ENCODE data around the gene GNAO1.
A peak's percentile ranks its signal among the peaks of the same experiment; 100 is the strongest.

GNAO1 gene

DNA sequence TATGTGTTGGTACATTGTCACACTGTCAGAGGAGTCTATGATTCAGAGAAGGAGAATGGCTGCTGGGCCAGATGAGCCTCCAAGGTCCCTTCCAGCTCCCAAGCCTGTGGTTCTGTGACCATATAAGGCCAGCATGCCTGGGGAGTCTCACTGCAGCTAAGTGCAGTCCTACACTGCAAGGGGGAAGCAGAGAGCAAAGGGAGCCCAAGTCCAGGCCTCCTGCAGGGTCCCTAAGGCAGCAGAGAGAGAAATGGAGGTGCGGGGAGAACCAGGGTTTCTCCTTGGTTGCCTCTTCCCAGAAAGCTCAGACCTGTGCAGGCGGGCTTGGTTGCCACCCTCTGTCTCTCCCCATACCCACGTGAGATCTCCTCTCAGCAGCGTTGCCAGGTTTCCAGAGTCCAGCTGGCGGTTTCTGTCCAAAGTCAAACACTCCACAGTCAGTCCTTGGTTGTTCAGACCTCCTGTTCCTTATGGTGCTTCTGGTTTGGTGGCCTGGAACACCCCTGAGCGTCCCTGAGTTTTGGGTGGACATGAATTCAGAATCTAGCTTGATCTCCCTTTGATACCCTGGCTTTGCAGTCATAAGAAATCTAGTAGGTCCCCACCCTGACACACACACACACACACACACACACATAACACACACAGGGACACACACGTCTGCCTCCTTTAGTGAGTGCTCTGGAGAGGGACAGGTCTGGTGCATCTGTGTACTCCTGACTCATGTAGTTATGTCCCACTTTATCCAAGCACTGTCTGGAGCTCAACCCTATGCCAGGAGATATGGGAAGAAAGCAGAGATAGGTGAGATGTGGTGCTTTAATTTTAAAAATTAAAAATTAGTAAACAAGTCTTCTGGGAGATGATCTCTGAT, 78.8 kb downstream of the GNAO1 start:
- H3K9ac ChIP-seq (ENCODE audit: low read depth in 1 of 2, low read length in 2 of 2): no peak overlapping the region
- peak overlapping the region; percentile 35 for H3K27ac ChIP-seq (ENCODE audit: low read depth, low read length)
- peaks cover 0 to 4% of the 10 kb centered on the region in 2 donors for H3K4me1 ChIP-seq (ENCODE audit: control insufficient read depth in 1 of 2, insufficient read depth in 2 of 2, low read length in 2 of 2)
- H3K27me3 ChIP-seq (ENCODE audit: control insufficient read depth in 1 of 2, insufficient read depth in 2 of 2, low read length in 2 of 2): no peaks in the 10 kb centered on the region
- no peak overlapping the region for H3K4me3 ChIP-seq (ENCODE audit: low read depth in 1 of 2, low read length in 2 of 2)
- no peaks in the 10 kb centered on the region for H3K36me3 ChIP-seq (ENCODE audit: control insufficient read depth in 1 of 2, insufficient read depth in 2 of 2, low read length in 2 of 2)
- no peaks in the 10 kb centered on the region for H3K9me3 ChIP-seq (ENCODE audit: control insufficient read depth in 1 of 2, low read length in 2 of 2)

DNA sequence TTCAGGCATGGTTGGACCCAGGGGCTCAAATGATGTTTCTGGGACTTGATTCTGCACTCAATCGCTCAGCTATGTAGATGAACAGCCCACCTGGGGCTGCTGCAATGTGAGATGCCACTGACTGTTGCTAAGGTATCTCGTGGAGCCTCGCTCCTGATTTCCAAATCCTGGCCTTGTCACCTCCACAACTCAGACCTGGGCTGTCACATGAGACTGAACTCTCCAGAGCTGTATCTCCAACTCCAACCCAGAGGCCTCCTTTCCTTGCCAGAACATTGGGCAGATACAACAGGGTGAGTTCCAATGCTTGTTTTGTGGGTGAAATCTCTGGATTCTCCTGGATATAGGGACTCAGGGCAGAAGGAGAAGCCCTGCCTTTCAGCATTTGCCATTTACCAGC, 79.5 kb downstream of the GNAO1 start:
- H3K9ac ChIP-seq (ENCODE audit: low read depth in 1 of 2, low read length in 2 of 2): no peak overlapping the region

DNA sequence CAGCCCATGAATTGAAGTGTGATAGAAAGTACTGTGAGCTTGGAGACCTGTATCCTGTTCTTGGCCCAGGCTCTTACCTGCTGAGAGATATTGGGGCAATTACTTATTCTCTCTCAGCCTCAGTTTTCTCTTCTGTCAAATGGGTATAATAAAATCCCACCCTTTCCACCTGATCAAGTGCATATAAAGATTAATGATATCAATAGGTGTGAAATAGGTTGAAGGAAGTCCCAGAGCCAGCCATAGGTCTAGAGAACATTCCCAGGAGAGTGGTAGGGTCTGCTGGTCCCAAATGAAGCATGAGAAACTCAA, 81.2 kb downstream of the GNAO1 start:
- no peak overlapping the region for H3K4me3 ChIP-seq (ENCODE audit: low read depth in 1 of 2, low read length in 2 of 2)
- no peaks in the 10 kb centered on the region for H3K36me3 ChIP-seq (ENCODE audit: control insufficient read depth in 1 of 2, insufficient read depth in 2 of 2, low read length in 2 of 2)
- H3K27ac ChIP-seq (ENCODE audit: low read depth, low read length): no peak overlapping the region
- no peaks in the 10 kb centered on the region for H3K9me3 ChIP-seq (ENCODE audit: control insufficient read depth in 1 of 2, low read length in 2 of 2)
- H3K27me3 ChIP-seq (ENCODE audit: control insufficient read depth in 1 of 2, insufficient read depth in 2 of 2, low read length in 2 of 2): no peaks in the 10 kb centered on the region
- H3K9ac ChIP-seq (ENCODE audit: low read depth in 1 of 2, low read length in 2 of 2): no peak overlapping the region
- no peaks in the 10 kb centered on the region for H3K4me1 ChIP-seq (ENCODE audit: control insufficient read depth in 1 of 2, insufficient read depth in 2 of 2, low read length in 2 of 2)

More for the DNA sequence above, 79.5 kb downstream of the GNAO1 start:
- Histone ChIP-seq H3K36me3 (ENCODE audit: control insufficient read depth in 1 of 2, insufficient read depth in 2 of 2, low read length in 2 of 2) (no peaks in the 10 kb centered on the region), H3K27me3 (ENCODE audit: control insufficient read depth in 1 of 2, insufficient read depth in 2 of 2, low read length in 2 of 2) (no peaks in the 10 kb centered on the region), H3K4me1 (ENCODE audit: control insufficient read depth in 1 of 2, insufficient read depth in 2 of 2, low read length in 2 of 2) (no peaks in the 10 kb centered on the region), H3K4me3 (ENCODE audit: low read depth in 1 of 2, low read length in 2 of 2) (no peak overlapping the region), H3K9me3 (ENCODE audit: control insufficient read depth in 1 of 2, low read length in 2 of 2) (no peaks in the 10 kb centered on the region), H3K27ac (ENCODE audit: low read depth, low read length) (no peak overlapping the region)

DNA sequence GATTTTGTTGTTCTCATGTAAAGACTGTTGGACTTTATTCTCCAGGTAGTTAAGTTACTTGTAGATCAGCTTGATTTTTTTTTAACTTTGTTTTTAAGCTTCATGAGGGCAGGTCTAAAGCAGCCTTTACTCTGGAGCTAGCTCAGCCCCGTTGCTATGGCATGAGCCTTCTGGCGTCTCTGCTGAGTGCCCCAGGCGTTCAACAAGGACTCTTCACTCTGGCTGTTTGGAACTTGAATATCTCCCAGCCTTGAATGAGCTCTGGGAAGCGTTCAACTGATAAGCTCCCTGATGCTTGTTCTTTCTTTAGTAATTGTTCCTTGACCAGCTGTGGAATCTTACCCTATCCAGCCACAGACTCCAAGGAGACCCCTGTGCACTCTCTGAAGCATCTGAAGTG, 82.3 kb downstream of the GNAO1 start:
- H3K27ac ChIP-seq (ENCODE audit: low read depth, low read length): no peak overlapping the region
- H3K4me3 ChIP-seq (ENCODE audit: low read depth in 1 of 2, low read length in 2 of 2): no peak overlapping the region
- H3K4me1 ChIP-seq (ENCODE audit: control insufficient read depth in 1 of 2, insufficient read depth in 2 of 2, low read length in 2 of 2): no peaks in the 10 kb centered on the region

DNA sequence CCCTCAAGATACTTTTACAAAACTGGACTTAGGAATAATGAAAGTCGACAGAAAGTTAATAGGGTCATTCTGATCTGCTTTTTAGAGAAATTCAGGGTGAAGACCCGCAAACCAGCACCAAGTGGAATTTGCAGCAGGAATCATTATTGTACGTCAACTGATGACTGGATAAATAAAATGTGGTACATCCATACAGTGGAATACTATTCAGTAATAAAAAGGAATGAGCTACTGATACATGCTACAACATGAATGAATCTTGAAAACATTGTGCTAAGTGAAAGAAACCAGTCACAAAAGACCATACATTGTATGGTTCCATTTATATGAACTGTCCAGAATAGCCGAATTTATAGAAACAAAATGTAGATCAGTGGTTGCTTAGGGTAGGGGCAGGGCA, 83.1 kb downstream of the GNAO1 start:
- Histone ChIP-seq H3K4me1 (ENCODE audit: control insufficient read depth in 1 of 2, insufficient read depth in 2 of 2, low read length in 2 of 2) (no peaks in the 10 kb centered on the region), H3K9ac (ENCODE audit: low read depth in 1 of 2, low read length in 2 of 2) (no peak overlapping the region), H3K4me3 (ENCODE audit: low read depth in 1 of 2, low read length in 2 of 2) (no peak overlapping the region), H3K27me3 (ENCODE audit: control insufficient read depth in 1 of 2, insufficient read depth in 2 of 2, low read length in 2 of 2) (no peaks in the 10 kb centered on the region), H3K36me3 (ENCODE audit: control insufficient read depth in 1 of 2, insufficient read depth in 2 of 2, low read length in 2 of 2) (no peaks in the 10 kb centered on the region), H3K27ac (ENCODE audit: low read depth, low read length) (no peak overlapping the region), H3K9me3 (ENCODE audit: control insufficient read depth in 1 of 2, low read length in 2 of 2) (no peaks in the 10 kb centered on the region)

More for the DNA sequence above, 82.3 kb downstream of the GNAO1 start:
- no peaks in the 10 kb centered on the region for H3K9me3 ChIP-seq (ENCODE audit: control insufficient read depth in 1 of 2, low read length in 2 of 2)
- H3K36me3 ChIP-seq (ENCODE audit: control insufficient read depth in 1 of 2, insufficient read depth in 2 of 2, low read length in 2 of 2): no peaks in the 10 kb centered on the region
- H3K27me3 ChIP-seq (ENCODE audit: control insufficient read depth in 1 of 2, insufficient read depth in 2 of 2, low read length in 2 of 2): no peaks in the 10 kb centered on the region
- no peak overlapping the region for H3K9ac ChIP-seq (ENCODE audit: low read depth in 1 of 2, low read length in 2 of 2)

DNA sequence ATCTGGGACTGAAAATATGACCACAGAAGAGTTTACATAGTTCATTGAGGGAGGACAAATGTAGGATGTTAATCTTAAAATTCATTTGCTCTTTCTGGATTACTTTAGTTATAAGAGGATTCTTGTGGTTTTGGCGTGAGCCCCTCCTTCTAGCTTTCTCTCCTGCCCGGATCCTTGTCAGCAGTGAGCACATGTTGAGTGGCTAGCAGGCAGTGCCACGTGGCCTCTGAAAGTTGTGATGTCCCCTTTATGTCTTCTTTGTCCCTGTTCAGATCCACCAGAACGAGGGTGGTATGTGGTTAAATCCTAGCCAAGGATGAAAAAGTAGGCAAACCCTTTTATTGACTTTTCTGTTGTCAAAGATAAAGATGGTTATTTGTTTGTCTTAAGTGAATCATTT, 83.8 kb downstream of the GNAO1 start:
- Histone ChIP-seq H3K9me3 (ENCODE audit: control insufficient read depth in 1 of 2, low read length in 2 of 2) (no peaks in the 10 kb centered on the region), H3K4me3 (ENCODE audit: low read depth in 1 of 2, low read length in 2 of 2) (no peak overlapping the region), H3K4me1 (ENCODE audit: control insufficient read depth in 1 of 2, insufficient read depth in 2 of 2, low read length in 2 of 2) (no peaks in the 10 kb centered on the region), H3K27ac (ENCODE audit: low read depth, low read length) (no peak overlapping the region), H3K36me3 (ENCODE audit: control insufficient read depth in 1 of 2, insufficient read depth in 2 of 2, low read length in 2 of 2) (no peaks in the 10 kb centered on the region), H3K27me3 (ENCODE audit: control insufficient read depth in 1 of 2, insufficient read depth in 2 of 2, low read length in 2 of 2) (no peaks in the 10 kb centered on the region), H3K9ac (ENCODE audit: low read depth in 1 of 2, low read length in 2 of 2) (no peak overlapping the region)

DNA sequence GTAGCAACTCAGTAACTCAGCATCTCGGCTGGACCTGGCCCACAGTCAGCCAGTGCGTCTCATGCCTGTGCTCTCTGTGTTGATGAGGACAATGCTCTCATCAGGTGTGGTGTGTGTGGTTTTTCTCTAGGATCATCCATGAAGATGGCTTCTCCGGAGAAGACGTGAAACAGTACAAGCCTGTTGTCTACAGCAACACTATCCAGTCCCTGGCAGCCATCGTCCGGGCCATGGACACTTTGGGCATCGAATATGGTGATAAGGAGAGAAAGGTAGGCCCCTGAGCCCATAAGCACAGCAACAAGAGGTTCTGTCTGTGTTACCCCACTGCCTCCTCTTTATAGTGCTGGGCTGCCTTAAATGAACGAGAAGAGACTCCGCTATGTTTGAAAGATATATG, 84.5 kb downstream of the GNAO1 start:
- no peaks in the 10 kb centered on the region for H3K36me3 ChIP-seq (ENCODE audit: control insufficient read depth in 1 of 2, insufficient read depth in 2 of 2, low read length in 2 of 2)
- no peaks in the 10 kb centered on the region for H3K9me3 ChIP-seq (ENCODE audit: control insufficient read depth in 1 of 2, low read length in 2 of 2)
- H3K4me1 ChIP-seq (ENCODE audit: control insufficient read depth in 1 of 2, insufficient read depth in 2 of 2, low read length in 2 of 2): no peaks in the 10 kb centered on the region
- no peak overlapping the region for H3K27ac ChIP-seq (ENCODE audit: low read depth, low read length)
- H3K27me3 ChIP-seq (ENCODE audit: control insufficient read depth in 1 of 2, insufficient read depth in 2 of 2, low read length in 2 of 2): no peaks in the 10 kb centered on the region
- no peak overlapping the region for H3K4me3 ChIP-seq (ENCODE audit: low read depth in 1 of 2, low read length in 2 of 2)
- no peak overlapping the region for H3K9ac ChIP-seq (ENCODE audit: low read depth in 1 of 2, low read length in 2 of 2)

DNA sequence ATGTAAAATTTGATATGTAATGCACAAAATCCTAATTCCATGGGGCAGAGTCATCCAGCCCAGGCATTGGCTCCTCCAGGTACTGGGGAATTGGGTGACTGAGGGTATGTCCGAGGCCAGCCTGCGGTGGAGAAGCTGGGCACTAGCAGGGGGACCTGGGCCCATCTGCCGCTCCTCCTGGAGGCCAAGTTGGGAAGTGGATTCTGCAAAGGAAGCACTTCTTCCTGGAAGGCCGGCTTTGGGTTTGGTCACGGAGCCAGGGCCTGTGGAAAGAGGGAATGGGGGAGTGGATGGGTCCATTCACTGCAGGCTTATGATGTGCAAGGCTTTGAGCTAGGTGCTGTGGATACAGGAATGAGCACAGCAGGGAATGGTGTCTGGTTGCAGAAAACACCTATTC, 85.8 kb downstream of the GNAO1 start:
- Histone ChIP-seq H3K4me3 (ENCODE audit: low read depth in 1 of 2, low read length in 2 of 2) (no peak overlapping the region), H3K9me3 (ENCODE audit: control insufficient read depth in 1 of 2, low read length in 2 of 2) (no peaks in the 10 kb centered on the region), H3K36me3 (ENCODE audit: control insufficient read depth in 1 of 2, insufficient read depth in 2 of 2, low read length in 2 of 2) (no peaks in the 10 kb centered on the region), H3K9ac (ENCODE audit: low read depth in 1 of 2, low read length in 2 of 2) (no peak overlapping the region), H3K27ac (ENCODE audit: low read depth, low read length) (no peak overlapping the region), H3K27me3 (ENCODE audit: control insufficient read depth in 1 of 2, insufficient read depth in 2 of 2, low read length in 2 of 2) (no peaks in the 10 kb centered on the region), H3K4me1 (ENCODE audit: control insufficient read depth in 1 of 2, insufficient read depth in 2 of 2, low read length in 2 of 2) (no peaks in the 10 kb centered on the region)

DNA sequence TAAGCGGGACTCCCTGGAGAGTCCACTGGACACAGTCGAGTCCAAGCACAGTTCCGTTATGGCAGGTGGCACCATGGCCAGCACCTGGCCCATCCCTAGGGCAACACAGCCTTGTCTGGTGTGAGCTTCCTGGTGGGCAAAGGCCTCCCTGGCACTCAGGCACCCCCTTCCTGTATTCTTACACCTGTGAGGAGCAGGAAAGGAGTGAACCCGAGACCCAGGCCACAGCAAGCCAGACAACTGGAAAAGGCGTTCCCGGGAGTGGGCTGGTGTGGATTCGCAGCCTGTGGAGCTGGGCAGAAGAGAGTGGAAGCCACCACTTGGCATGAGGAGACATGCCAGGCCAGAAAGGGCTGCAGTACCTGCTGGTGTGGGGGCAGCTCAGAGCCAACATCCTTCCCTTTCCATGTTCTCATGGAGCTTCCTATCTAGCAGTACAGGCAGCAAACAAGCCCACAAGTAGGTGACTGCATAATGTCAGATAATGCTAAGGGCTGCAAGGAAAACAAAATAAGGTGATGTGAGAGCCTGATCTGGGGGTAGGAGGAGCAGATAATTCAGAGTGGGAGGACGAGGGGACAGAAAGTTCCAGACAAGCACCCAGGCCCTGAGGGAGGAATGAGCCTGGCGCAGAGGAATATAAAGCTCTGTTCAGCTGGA, 87.0 kb downstream of the GNAO1 start:
- H3K36me3 ChIP-seq (ENCODE audit: control insufficient read depth in 1 of 2, insufficient read depth in 2 of 2, low read length in 2 of 2): no peaks in the 10 kb centered on the region
- H3K27ac ChIP-seq (ENCODE audit: low read depth, low read length): no peak overlapping the region
- no peak overlapping the region for H3K9ac ChIP-seq (ENCODE audit: low read depth in 1 of 2, low read length in 2 of 2)
- peak overlapping the region in 1 of 2 donors; percentile 1 for H3K4me3 ChIP-seq (ENCODE audit: low read depth in 1 of 2, low read length in 2 of 2)
- no peaks in the 10 kb centered on the region for H3K4me1 ChIP-seq (ENCODE audit: control insufficient read depth in 1 of 2, insufficient read depth in 2 of 2, low read length in 2 of 2)
- H3K9me3 ChIP-seq (ENCODE audit: control insufficient read depth in 1 of 2, low read length in 2 of 2): no peaks in the 10 kb centered on the region
- H3K27me3 ChIP-seq (ENCODE audit: control insufficient read depth in 1 of 2, insufficient read depth in 2 of 2, low read length in 2 of 2): no peaks in the 10 kb centered on the region

DNA sequence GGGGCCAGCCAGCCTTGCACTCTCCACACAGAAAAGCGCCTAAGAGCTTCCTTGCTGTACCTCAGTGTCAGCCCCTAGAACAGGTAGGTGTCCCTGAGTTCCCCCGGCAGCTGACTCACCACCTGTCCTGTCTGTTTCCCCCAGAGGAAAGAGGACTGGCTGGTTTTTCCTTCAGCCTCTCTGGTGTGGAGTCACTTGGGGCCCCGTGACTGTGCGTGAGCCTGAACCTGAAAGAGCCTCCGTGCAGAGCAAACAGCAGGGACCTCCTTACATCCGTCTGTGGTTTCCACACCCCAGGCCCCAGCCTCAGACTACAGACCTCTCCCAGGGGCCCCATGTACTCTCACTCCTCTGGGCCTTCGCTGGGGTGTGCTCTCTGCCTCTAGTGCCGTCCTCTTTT, 87.8 kb downstream of the GNAO1 start:
- no peaks in the 10 kb centered on the region for H3K4me1 ChIP-seq (ENCODE audit: control insufficient read depth in 1 of 2, insufficient read depth in 2 of 2, low read length in 2 of 2)
- H3K9ac ChIP-seq (ENCODE audit: low read depth in 1 of 2, low read length in 2 of 2): no peak overlapping the region
- H3K27me3 ChIP-seq (ENCODE audit: control insufficient read depth in 1 of 2, insufficient read depth in 2 of 2, low read length in 2 of 2): no peaks in the 10 kb centered on the region
- no peaks in the 10 kb centered on the region for H3K36me3 ChIP-seq (ENCODE audit: control insufficient read depth in 1 of 2, insufficient read depth in 2 of 2, low read length in 2 of 2)
- H3K27ac ChIP-seq (ENCODE audit: low read depth, low read length): no peak overlapping the region
- H3K4me3 ChIP-seq (ENCODE audit: low read depth in 1 of 2, low read length in 2 of 2): peak overlapping the region in 1 of 2 donors; percentile 1
- H3K9me3 ChIP-seq (ENCODE audit: control insufficient read depth in 1 of 2, low read length in 2 of 2): no peaks in the 10 kb centered on the region

Data from duodenal mucosa (tissue), 2 donors.